ENCODE results near the gene NXPE2.
"Not testable (repeated sequence)": the region's sequence is repeated elsewhere in the genome, so short reads cannot be mapped to it uniquely, and the experiment has no call there.

NXPE2 gene

GRCh38 chr11:114678125-114679036 lies at the start of gene NXPE2:
Gene NXPE2 (plus strand): TSS chr11:114678527. CDS start chr11:114678576, 49 bp downstream.
- Mint-ChIP-seq H3K4me3 (no peak within 1 kb of the TSS), H3K27me3 (no peaks in the 10 kb centered on the region), H3K9me3 (no peaks in the 10 kb centered on the region), H3K4me1 (ENCODE audit: low read depth) (no peaks in the 10 kb centered on the region), H3K36me3 (ENCODE audit: low read depth) (no peaks in the 10 kb centered on the region), H3K27ac (no peak within 1 kb of the TSS)

GRCh38 chr11:114631445-114631965 lies 46.8 kb upstream of the NXPE2 start:
- not testable (repeated sequence) for H3K36me3 Mint-ChIP-seq (ENCODE audit: low read depth)

GRCh38 chr11:114639440-114639839 lies 38.9 kb upstream of the NXPE2 start:
- H3K36me3 Mint-ChIP-seq (ENCODE audit: low read depth); H3K27ac Mint-ChIP-seq; H3K4me1 Mint-ChIP-seq (ENCODE audit: low read depth); H3K4me3 Mint-ChIP-seq; H3K9me3 Mint-ChIP-seq; H3K27me3 Mint-ChIP-seq: not testable (repeated sequence)

More at GRCh38 chr11:114631445-114631965, 46.8 kb upstream of the NXPE2 start:
- not testable (repeated sequence) for H3K4me1 Mint-ChIP-seq (ENCODE audit: low read depth); H3K9me3 Mint-ChIP-seq; H3K4me3 Mint-ChIP-seq; H3K27me3 Mint-ChIP-seq; H3K27ac Mint-ChIP-seq

GRCh38 chr11:114650661-114651060 lies 27.7 kb upstream of the NXPE2 start:
- peaks cover 4% of the 10 kb centered on the region for H3K9me3 Mint-ChIP-seq
- H3K27me3 Mint-ChIP-seq, result peaks cover 5% of the 10 kb centered on the region
- H3K27ac Mint-ChIP-seq, result no peak overlapping the region
- no peak overlapping the region for H3K4me3 Mint-ChIP-seq
- no peaks in the 10 kb centered on the region for H3K4me1 Mint-ChIP-seq (ENCODE audit: low read depth)
- H3K36me3 Mint-ChIP-seq (ENCODE audit: low read depth), result no peaks in the 10 kb centered on the region

GRCh38 chr11:114651145-114651718 lies 27.1 kb upstream of the NXPE2 start:
- Mint-ChIP-seq H3K27ac (no peak overlapping the region), H3K4me1 (ENCODE audit: low read depth) (no peaks in the 10 kb centered on the region), H3K27me3 (peaks cover 5% of the 10 kb centered on the region), H3K9me3 (peaks cover 4% of the 10 kb centered on the region), H3K4me3 (no peak overlapping the region), H3K36me3 (ENCODE audit: low read depth) (no peaks in the 10 kb centered on the region)

- H3K9me3 Mint-ChIP-seq, result peaks cover 4% of the 10 kb centered on the region
- H3K27me3 Mint-ChIP-seq, result peaks cover under 1% of the 10 kb centered on the region
- H3K4me1 Mint-ChIP-seq (ENCODE audit: low read depth), result no peaks in the 10 kb centered on the region
- H3K36me3 Mint-ChIP-seq (ENCODE audit: low read depth), result no peaks in the 10 kb centered on the region
- no peak overlapping the region for H3K4me3 Mint-ChIP-seq
- H3K27ac Mint-ChIP-seq, result no peak overlapping the region
Observed at GRCh38 chr11:114653148-114653547, 25.2 kb upstream of the NXPE2 start.

- H3K9me3 Mint-ChIP-seq, result peaks cover 5% of the 10 kb centered on the region
- H3K36me3 Mint-ChIP-seq (ENCODE audit: low read depth), result no peaks in the 10 kb centered on the region
- H3K27ac Mint-ChIP-seq, result no peak overlapping the region
- no peak overlapping the region for H3K4me3 Mint-ChIP-seq
- no peaks in the 10 kb centered on the region for H3K27me3 Mint-ChIP-seq
- H3K4me1 Mint-ChIP-seq (ENCODE audit: low read depth), result no peaks in the 10 kb centered on the region
Observed at GRCh38 chr11:114664641-114665040, 13.7 kb upstream of the NXPE2 start.

GRCh38 chr11:114666760-114667159 lies 11.6 kb upstream of the NXPE2 start:
- Mint-ChIP-seq H3K36me3 (ENCODE audit: low read depth) (no peaks in the 10 kb centered on the region), H3K4me1 (ENCODE audit: low read depth) (no peaks in the 10 kb centered on the region), H3K4me3 (no peak overlapping the region), H3K27ac (no peak overlapping the region), H3K27me3 (no peaks in the 10 kb centered on the region), H3K9me3 (peaks cover 14% of the 10 kb centered on the region)

GRCh38 chr11:114668109-114668508 lies 10.2 kb upstream of the NXPE2 start:
- no peak overlapping the region for H3K27ac Mint-ChIP-seq
- no peak overlapping the region for H3K4me3 Mint-ChIP-seq
- H3K4me1 Mint-ChIP-seq (ENCODE audit: low read depth), result no peaks in the 10 kb centered on the region
- no peaks in the 10 kb centered on the region for H3K36me3 Mint-ChIP-seq (ENCODE audit: low read depth)
- peaks cover 18% of the 10 kb centered on the region for H3K9me3 Mint-ChIP-seq
- no peaks in the 10 kb centered on the region for H3K27me3 Mint-ChIP-seq

GRCh38 chr11:114673661-114674060 lies 4.7 kb upstream of the NXPE2 start:
- no peaks in the 10 kb centered on the region for H3K27me3 Mint-ChIP-seq
- H3K36me3 Mint-ChIP-seq (ENCODE audit: low read depth), result no peaks in the 10 kb centered on the region
- H3K4me3 Mint-ChIP-seq, result no peak overlapping the region
- peaks cover 18% of the 10 kb centered on the region for H3K9me3 Mint-ChIP-seq
- H3K27ac Mint-ChIP-seq, result no peak overlapping the region
- H3K4me1 Mint-ChIP-seq (ENCODE audit: low read depth), result no peaks in the 10 kb centered on the region

GRCh38 chr11:114679505-114679904 lies 1.2 kb downstream of the NXPE2 start:
- Mint-ChIP-seq H3K36me3 (ENCODE audit: low read depth) (no peaks in the 10 kb centered on the region), H3K27me3 (no peaks in the 10 kb centered on the region), H3K4me1 (ENCODE audit: low read depth) (no peaks in the 10 kb centered on the region), H3K4me3 (no peak overlapping the region), H3K9me3 (peaks cover 5% of the 10 kb centered on the region), H3K27ac (no peak overlapping the region)

- Mint-ChIP-seq H3K27me3 (no peaks in the 10 kb centered on the region), H3K4me1 (ENCODE audit: low read depth) (no peaks in the 10 kb centered on the region), H3K9me3 (peaks cover 5% of the 10 kb centered on the region), H3K36me3 (ENCODE audit: low read depth) (no peaks in the 10 kb centered on the region), H3K27ac (no peak overlapping the region), H3K4me3 (no peak overlapping the region)
Observed at GRCh38 chr11:114683007-114683406, 4.7 kb downstream of the NXPE2 start.

GRCh38 chr11:114684636-114685035 lies 6.3 kb downstream of the NXPE2 start:
- H3K4me3 Mint-ChIP-seq, result no peak overlapping the region

GRCh38 chr11:114685097-114685496 lies 6.8 kb downstream of the NXPE2 start:
- no peaks in the 10 kb centered on the region for H3K27me3 Mint-ChIP-seq
- H3K9me3 Mint-ChIP-seq, result peaks cover 5% of the 10 kb centered on the region
- H3K4me3 Mint-ChIP-seq, result no peak overlapping the region
- no peaks in the 10 kb centered on the region for H3K36me3 Mint-ChIP-seq (ENCODE audit: low read depth)
- H3K4me1 Mint-ChIP-seq (ENCODE audit: low read depth), result no peaks in the 10 kb centered on the region
- no peak overlapping the region for H3K27ac Mint-ChIP-seq

More at GRCh38 chr11:114684636-114685035, 6.3 kb downstream of the NXPE2 start:
- Mint-ChIP-seq H3K36me3 (ENCODE audit: low read depth) (no peaks in the 10 kb centered on the region), H3K27me3 (no peaks in the 10 kb centered on the region), H3K27ac (no peak overlapping the region), H3K9me3 (peaks cover 5% of the 10 kb centered on the region), H3K4me1 (ENCODE audit: low read depth) (no peaks in the 10 kb centered on the region)

- H3K9me3 Mint-ChIP-seq, result no peaks in the 10 kb centered on the region
- no peaks in the 10 kb centered on the region for H3K4me1 Mint-ChIP-seq (ENCODE audit: low read depth)
- no peak overlapping the region for H3K27ac Mint-ChIP-seq
- H3K27me3 Mint-ChIP-seq, result peaks cover 3% of the 10 kb centered on the region
- H3K4me3 Mint-ChIP-seq, result no peak overlapping the region
- no peaks in the 10 kb centered on the region for H3K36me3 Mint-ChIP-seq (ENCODE audit: low read depth)
Observed at GRCh38 chr11:114705280-114706024, 27.1 kb downstream of the NXPE2 start.

Measured in stimulated activated naive CD8-positive, alpha-beta T cell treated with anti-CD3 and anti-CD28 coated beads, Interleukin-15, Interleukin-2, amounts not matched to agents 100 ng/mL and 50 ng/mL, for 24 hours (primary cell).